Measurements from ENCODE around the gene LGALS7. TPM values are rescaled to one million over a fixed set of nuclear protein-coding genes. Genes with fewer than 3 reads are reported as not detected.

The LGALS7 gene
- total RNA-seq, 2 donors from 2014 or later: not detected

GRCh38 chr19:38727868-38728660, 45.3 kb downstream of the LGALS7 start:
- H3K4me1 ChIP-seq: no peaks in the 10 kb centered on the region
- H3K27ac ChIP-seq: no peak overlapping the region
- H3K4me3 ChIP-seq: no peak overlapping the region
- no peaks in the 10 kb centered on the region for H3K27me3 ChIP-seq
- H3K9me3 ChIP-seq: no peaks in the 10 kb centered on the region
- H3K36me3 ChIP-seq: peaks cover 44% of the 10 kb centered on the region
- H3K9ac ChIP-seq (ENCODE audit: low read depth in 2 of 2, low read length in 2 of 2): peak overlapping the region in 1 of 2 donors; percentile 19
- intact Hi-C loops (cut with DNase I): no loop called here
- no peak for TF ChIP-seq CTCF (IDR thresholded peaks at IDR 0.05)
- no peak for DNase-seq

- intact Hi-C loops (cut with DNase I): no loop called here
- no peak for DNase-seq
- no peaks in the 10 kb centered on the region for H3K9me3 ChIP-seq
- no peak overlapping the region for H3K27ac ChIP-seq
- H3K36me3 ChIP-seq: peaks cover 49% of the 10 kb centered on the region
- no peak for TF ChIP-seq CTCF (IDR thresholded peaks at IDR 0.05)
- H3K4me1 ChIP-seq: no peaks in the 10 kb centered on the region
- no peaks in the 10 kb centered on the region for H3K27me3 ChIP-seq
- peak overlapping the region in 1 of 2 donors; percentile 20 for H3K9ac ChIP-seq (ENCODE audit: low read depth in 2 of 2, low read length in 2 of 2)
- H3K4me3 ChIP-seq: no peak overlapping the region
Observed at GRCh38 chr19:38727306-38727867, 45.9 kb downstream of the LGALS7 start.

- Histone ChIP-seq H3K27me3 (no peaks in the 10 kb centered on the region), H3K9me3 (no peaks in the 10 kb centered on the region), H3K36me3 (peaks cover 54% of the 10 kb centered on the region), H3K9ac (ENCODE audit: low read depth in 2 of 2, low read length in 2 of 2) (peak overlapping the region in 1 of 2 donors; percentile 20), H3K4me3 (no peak overlapping the region), H3K4me1 (no peaks in the 10 kb centered on the region), H3K27ac (no peak overlapping the region)
- intact Hi-C loops (cut with DNase I): no loop called here
- TF ChIP-seq CTCF (IDR thresholded peaks at IDR 0.05): no peak
- DNase-seq: no peak
Observed at GRCh38 chr19:38726761-38727301, 46.5 kb downstream of the LGALS7 start.

- Histone ChIP-seq H3K9ac (ENCODE audit: low read depth in 2 of 2, low read length in 2 of 2) (no peak overlapping the region), H3K36me3 (peaks cover 60% of the 10 kb centered on the region), H3K4me3 (no peak overlapping the region), H3K9me3 (no peaks in the 10 kb centered on the region), H3K27ac (no peak overlapping the region), H3K27me3 (no peaks in the 10 kb centered on the region), H3K4me1 (no peaks in the 10 kb centered on the region)
- intact Hi-C loops (cut with DNase I): no loop called here
- DNase-seq: no peak
- no peak for TF ChIP-seq CTCF (IDR thresholded peaks at IDR 0.05)
Observed at GRCh38 chr19:38726284-38726673, 47.0 kb downstream of the LGALS7 start.

GRCh38 chr19:38725469-38726283, 47.6 kb downstream of the LGALS7 start:
- no peak for TF ChIP-seq CTCF (IDR thresholded peaks at IDR 0.05)
- no peak overlapping the region for H3K4me3 ChIP-seq
- DNase-seq: no peak
- H3K9me3 ChIP-seq: no peaks in the 10 kb centered on the region
- no peaks in the 10 kb centered on the region for H3K27me3 ChIP-seq
- intact Hi-C loops (cut with DNase I): no loop called here
- H3K4me1 ChIP-seq: no peaks in the 10 kb centered on the region
- H3K36me3 ChIP-seq: peaks cover 64% of the 10 kb centered on the region
- H3K27ac ChIP-seq: no peak overlapping the region
- H3K9ac ChIP-seq (ENCODE audit: low read depth in 2 of 2, low read length in 2 of 2): no peak overlapping the region

All from colonic mucosa (tissue), 4 donors.